Ureter (tissue), 1 donor: Measurements from ENCODE around the gene GLE1. TPM values are rescaled to one million over a fixed set of nuclear protein-coding genes. Genes with fewer than 3 reads are reported as not detected.
A peak's percentile ranks its signal among the peaks of the same experiment; 100 is the strongest.

ENCODE experiments used
- DNase-seq: peaks from one replicate; pipeline ENCODE4 v3.0.0-alpha.2; 2020; ENCODE audit warnings: low spot score
- total RNA-seq: library from RNA; stranded (reverse); gene quantifications from one replicate; pipeline ENCODE4 v1.2.4, GENCODE V29; 2023
- donor health status: DM: yes; HTN: yes; CAD: no.

GLE1 gene, protein sequence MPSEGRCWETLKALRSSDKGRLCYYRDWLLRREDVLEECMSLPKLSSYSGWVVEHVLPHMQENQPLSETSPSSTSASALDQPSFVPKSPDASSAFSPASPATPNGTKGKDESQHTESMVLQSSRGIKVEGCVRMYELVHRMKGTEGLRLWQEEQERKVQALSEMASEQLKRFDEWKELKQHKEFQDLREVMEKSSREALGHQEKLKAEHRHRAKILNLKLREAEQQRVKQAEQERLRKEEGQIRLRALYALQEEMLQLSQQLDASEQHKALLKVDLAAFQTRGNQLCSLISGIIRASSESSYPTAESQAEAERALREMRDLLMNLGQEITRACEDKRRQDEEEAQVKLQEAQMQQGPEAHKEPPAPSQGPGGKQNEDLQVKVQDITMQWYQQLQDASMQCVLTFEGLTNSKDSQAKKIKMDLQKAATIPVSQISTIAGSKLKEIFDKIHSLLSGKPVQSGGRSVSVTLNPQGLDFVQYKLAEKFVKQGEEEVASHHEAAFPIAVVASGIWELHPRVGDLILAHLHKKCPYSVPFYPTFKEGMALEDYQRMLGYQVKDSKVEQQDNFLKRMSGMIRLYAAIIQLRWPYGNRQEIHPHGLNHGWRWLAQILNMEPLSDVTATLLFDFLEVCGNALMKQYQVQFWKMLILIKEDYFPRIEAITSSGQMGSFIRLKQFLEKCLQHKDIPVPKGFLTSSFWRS
- total RNA-seq, result 19.8 TPM

DNA sequence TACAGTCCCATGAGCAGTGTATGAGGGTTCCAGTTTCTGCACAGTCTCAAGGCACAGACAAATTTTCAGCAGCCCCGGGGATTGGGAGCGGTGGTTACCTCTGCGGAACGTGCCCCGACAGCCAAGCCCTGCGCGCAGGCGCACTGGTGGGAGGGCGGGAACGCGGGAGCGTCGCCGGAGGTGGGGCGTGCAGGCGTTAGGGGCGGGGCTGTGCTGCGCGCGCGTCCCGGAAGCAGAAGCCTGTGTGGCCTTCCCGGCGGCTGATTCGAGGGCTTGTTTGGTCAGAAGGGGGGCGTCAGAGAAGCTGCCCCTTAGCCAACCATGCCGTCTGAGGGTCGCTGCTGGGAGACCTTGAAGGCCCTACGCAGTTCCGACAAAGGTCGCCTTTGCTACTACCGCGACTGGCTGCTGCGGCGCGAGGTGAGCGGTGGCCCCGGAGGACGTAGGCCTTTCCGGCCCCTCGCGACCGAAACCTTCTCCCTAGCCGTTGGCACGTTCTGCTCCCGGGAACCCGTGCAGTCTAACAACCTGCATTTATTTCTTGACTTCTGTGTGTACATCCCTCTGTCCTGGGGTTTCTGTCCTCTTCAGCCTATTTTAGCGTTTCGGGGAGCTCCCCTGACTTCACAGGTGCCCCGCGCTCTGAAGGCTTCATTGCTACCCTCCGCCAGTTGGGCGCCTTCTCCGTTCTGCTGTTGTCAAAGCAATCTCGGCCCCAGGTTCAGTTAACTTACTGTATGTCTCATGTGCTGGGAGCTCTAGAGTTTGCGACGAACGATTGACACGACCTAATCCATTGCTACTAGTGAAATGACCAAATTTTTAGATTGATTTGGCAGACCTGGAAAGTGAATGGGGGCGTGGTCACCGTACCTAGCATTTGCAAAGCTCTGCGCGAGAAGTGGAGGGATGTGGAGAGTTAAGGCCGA, at the start of gene GLE1:
Gene GLE1 (plus strand): TSS at position 235 of the 929 bp plus-strand sequence. CDS start 87 bp downstream, at position 322.
- DNase-seq, result peak; percentile 95

DNA sequence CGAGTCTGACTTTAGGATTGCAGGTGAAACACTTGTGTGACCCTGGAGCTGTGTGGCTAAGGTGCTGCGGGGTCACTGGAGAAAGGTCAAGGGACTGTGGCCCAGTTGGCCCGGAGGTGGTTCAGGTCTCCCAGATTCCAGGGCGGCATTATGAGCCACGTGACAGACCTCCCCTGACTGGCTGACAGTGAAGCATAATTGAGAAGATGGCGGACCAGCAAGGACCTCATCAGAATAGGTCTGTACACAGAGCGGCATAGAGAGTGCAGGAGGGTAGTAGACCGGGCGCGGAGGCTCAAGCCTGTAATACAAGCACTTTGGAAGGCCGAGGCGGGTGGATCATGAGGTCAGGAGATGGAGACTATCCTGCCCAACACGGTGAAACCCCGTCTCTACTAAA, 49.5 kb upstream of the GLE1 start:
- DNase-seq, result no peak

DNA sequence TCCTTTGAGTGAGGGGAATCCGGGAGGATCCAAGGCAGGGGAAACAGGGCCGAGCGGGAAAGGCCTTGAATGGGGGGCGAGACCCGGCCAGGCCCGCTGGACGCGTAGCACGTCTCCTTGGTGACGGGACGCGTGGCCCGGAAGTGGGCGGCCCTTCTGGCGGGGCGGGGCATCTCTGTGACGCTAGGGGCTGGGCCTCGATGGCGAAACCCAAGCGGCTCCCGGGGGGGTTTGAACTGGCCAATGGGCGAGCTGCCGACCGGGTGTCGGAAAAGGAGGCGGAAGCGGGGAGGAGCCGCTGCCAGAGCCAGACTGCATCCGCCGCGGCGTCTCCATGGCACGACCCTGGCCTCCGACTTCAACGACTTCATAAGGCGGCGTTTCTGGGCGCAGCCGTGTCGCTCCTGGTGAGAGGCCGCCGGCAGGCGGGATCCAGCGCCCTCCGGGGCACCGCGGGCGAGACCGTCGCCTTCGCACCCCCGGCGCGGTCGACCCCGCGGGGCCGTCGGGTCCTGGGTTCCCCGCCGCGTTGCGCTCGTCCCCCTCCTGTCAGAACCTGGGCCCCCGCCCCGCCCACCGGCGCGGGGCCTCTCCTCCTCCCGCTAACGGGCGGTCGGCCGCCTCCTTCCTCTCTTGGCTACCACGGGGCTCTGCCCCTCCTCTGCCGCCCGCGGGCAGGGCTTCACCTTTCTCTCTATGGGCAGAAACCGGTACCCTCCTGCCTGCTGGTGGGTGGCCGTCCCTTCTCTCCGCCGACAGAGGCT, 48.5 kb upstream of the GLE1 start, which contains the start of gene ODF2:
Gene ODF2 (plus strand): TSS at position 158 of the 764 bp plus-strand sequence. CDS start 86 bp downstream, at position 244.
- peak; percentile 99 for DNase-seq

DNA sequence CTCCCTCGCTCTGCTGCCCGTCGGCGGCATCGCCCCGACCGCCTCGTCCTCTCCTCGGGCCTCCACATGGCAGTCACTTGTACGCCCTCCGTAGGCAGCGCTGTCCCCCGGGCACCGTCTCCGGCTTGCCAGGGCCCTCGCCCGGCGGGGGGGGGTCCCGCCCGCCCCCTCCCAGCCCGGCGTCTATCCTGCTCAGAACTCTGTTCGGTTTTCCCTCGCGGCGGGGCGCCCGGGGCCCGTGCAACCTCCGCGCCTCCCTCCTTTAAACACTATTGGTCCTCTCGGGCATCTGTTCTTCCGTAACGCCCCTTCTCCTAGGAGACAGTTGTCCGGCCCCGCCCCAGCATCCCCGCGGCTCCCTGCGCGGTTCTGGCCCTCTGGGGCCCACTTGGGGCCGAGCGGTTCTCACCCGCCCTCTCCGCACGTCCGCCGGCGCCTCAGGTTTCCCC, 47.9 kb upstream of the GLE1 start:
- DNase-seq, result peak; percentile 69

DNA sequence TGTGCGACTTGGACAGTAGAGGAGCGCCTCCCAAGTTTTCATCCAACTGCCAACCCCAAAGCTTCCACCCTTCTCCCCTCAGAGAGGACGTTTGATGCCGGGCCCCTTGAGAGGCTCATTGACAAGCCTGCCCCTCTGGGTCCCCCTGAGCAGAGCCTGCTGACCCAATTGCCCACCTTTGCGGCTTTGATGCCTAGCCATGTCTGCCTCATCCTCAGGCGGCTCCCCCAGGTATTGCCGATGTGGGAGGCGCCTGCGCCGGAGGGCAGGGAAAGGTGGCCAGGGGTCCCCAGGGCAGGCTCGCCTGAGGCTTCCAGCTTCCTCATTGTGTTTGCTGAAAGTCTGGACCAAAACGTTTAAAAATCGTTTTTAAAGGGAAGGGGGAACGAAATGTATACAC, 47.3 kb upstream of the GLE1 start:
- DNase-seq, result no peak

DNA sequence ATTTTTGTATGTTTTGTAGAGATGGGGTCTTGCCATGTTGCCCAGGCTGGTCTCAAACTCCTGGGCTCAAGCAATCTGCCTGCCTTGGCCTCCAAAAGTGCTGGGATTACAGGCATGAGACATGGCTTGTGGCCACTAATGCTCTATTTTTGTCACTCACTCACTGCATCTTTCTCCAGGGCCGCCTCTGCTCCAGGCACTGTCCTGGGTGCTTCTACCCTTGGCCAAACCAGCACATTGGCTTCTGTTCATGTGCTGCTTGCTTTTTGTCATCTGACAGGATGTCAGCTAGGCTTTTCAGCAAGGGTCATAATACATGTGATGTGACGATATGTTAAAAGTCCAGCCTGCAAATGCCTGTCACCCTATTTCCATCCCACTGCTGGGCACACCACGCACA, 45.5 kb upstream of the GLE1 start:
- no peak for DNase-seq

DNA sequence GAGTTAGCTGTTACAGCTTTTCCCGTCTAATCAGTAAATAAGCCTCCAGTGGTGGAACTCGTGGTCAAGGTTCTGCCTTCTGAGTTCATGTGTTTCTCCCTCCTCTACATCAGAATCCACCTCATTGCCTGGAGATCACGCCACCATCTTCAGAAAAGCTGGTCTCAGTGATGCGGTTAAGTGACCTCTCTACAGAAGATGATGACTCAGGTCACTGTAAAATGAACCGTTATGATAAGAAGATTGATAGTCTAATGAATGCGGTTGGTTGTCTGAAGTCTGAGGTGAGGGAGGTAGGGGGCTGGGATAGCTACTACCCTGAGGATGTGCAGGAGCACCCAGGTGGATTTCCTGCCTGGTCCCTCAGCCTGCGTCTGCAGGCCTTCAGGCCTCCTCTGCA, 35.4 kb upstream of the GLE1 start:
- DNase-seq, result no peak

DNA sequence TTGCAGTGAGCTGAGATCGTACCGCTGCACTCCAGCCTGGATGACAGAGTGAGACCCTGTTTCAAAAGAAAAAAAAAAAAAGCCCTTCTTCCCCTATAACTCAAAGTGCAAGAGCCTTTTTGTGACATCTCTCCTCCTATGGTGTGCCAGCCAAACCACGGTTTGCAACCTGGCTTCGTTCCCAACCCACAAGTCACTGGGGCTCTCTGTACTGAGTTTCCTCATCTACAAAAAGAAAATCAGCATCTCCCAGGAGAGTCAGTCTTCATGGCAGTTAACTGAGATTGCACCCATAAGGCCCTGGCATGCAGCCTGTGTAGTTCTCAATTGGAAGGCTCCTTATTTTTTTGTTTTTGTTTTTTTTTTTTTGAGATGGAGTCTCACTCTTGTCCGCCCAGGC, 34.0 kb upstream of the GLE1 start:
- no peak for DNase-seq

DNA sequence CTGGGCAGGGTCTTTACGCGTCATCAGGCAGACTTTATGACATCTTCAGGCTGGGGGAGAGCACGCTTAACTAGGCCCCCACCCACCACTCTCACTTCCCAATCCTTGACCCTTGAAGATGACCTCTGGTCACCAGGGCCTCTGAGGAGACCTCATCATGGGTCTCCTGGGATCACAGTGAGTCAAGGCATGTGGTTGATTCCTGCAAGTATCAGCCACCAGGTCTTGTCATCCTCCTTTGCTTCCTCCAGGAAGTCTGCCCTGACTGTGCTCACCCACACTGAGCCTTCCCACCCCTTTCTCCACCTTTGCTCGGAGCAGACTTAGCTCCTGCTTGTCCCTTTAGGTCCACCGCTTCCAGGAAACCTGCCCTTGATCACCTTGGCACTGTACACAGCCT, 31.4 kb upstream of the GLE1 start:
- no peak for DNase-seq

DNA sequence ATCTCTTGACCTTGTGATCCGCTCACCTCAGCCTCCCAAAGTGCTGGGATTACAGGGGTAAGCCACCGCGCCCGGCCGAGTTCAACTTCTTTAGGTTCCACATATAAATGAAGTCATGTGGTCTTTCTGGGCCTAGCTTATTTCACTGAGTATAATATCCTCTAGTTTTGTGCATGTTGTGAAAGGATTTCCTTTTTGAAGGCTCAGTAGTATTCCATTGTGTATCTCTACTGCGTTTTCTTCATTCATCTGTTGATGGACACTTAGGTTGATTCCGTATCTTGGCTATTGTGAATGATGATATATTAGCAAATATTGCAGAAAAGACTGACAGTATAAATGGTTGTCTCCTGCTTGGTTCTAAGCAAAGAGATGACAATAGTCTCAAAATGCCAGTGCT, 28.7 kb upstream of the GLE1 start:
- DNase-seq, result no peak

DNA sequence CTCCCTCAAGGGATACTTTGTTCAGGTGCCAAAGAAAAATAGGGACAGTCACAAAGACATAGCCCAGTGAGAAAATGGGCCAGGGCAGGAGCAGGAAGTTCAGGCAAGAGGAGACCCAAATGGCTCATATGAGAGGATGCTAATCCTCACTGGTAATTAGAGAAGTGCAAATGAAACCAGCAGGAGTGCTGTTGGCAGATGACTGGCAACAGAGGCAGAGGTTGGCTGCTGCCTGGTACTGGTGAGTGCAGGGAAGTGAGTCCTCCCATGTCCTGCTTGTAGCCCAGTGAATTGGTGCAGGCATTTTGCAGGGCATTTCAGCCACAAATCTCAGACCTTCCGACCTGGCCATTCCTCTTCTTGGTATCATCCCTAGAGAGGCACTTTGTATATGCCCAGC, 25.3 kb upstream of the GLE1 start:
- no peak for DNase-seq

DNA sequence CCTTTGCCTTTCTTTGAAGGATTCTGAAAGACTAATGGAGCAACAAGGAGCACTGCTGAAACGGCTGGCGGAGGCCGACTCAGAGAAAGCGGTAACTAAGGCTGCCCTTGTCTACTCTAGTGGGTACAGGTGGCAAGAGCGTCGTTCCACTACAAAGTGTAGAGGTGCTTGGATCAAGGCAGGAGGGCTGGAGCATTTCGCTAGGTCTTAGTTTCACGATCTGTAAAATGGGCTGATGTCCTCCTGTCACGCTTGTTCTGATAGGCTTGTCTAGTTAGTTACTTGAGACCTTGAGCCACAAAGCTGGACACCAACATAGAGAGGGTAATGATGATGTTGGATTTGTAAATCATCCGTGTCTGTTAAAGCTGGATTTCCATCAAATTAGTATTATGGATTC, 23.0 kb upstream of the GLE1 start:
- no peak for DNase-seq

DNA sequence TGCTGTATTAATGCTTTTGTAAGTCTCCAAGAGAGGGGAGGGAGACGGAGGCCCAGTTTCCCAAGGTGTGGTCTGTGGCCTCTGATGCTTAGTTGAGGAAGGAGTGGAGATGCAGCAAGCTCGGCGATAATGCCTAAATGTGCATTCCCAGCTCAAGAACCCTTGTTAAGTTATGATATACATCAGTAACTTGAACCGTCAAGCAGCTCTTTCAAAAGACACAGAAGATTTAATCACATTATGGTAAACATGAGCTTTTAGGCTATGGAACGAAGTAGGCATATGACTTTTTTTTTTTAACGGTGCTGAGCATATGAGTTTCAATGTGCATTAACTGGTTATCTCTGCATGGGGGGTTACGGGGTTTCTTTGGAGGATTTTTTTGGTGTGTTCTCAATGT, 22.3 kb upstream of the GLE1 start:
- no peak for DNase-seq

DNA sequence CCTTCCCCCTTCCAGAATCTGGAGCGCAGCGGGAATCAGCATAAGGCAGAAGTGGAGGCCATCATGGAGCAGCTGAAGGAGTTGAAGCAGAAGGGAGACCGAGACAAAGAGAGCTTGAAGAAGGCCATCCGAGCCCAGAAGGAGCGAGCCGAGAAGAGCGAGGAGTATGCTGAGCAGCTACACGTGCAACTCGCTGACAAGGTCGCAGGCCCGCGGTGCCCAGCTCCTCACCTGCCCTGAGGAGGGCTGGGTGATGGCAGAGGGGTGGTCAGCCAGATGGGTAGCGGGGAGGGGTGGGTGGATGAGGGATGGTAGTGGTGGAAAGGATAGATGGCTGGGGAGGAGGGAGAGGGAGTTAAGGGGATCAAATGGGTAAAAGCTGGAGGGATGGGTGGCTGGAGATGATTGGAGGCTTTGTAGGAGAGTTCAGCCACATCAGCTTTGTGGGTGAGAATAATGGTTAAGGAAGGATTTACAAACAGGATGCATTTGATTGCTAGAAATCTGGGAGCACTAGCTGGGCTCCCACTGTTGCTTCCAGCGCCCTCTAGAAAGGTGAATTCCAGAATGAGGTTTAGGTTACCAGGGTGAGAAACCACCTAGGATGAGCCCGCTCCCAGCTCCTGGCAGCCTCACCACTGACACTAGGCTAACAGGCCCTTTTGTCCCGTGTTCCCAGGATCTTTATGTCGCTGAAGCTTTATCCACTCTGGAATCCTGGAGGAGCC, 19.7 kb upstream of the GLE1 start:
- no peak for DNase-seq

DNA sequence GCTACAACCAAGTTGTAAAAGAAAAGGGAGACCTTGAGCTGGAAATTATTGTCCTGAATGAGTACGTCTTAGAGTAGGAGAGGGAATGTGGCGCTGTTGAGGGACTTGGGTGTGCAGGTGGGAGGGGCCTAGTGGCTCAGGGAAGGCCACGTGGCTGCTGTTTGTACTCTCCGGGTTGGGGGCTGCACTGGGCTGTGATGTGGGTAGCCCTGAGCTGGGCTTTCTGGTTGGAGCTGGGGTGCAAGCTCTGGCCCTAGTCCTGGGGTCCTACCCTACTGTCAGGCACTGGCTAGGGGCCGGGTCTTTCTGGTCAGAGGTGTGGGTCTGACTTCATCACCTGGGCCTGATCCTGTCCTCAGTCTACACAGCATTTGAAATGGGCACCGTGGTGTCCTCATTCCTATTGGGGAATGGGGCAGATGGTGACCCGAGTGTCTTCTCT, 19.1 kb upstream of the GLE1 start:
- DNase-seq, result no peak

DNA sequence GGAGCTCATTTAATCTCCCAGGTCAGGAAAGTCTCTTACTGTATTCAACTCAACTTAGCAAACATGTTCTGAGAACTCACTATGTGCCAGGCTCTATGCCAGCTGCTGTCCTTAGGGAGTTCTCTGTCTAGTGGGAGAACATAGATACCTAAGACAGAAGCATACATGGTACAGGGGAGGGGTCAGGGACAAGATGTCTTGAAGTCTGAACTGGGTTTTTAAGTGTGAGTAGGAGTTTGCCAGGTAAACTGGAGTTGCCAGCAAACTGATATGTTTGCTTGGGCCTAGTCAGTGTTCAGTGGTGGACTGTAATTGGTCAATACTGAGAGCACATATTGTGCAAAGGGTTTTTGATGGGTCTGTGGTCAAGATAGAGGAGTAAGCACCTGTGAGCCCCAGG, 18.3 kb upstream of the GLE1 start:
- DNase-seq, result no peak

DNA sequence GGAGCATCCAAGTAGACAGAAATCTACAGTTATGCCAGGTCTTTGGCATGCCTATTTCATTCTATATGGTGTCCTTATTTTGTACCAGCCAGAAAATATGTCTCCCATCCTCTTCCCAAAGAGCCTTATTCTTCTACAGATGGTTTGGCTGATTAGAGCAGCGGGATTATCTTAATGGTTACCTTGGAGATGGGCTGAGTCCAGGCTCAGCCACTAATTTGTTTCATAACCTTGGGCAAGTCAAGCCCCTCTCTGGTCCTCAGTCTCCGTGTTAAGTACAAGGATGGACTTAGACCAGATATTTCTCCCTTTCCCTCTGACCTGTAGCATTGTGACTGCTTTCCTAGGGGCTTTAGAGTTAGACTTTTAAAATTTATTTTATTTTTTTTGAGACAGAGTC, 11.1 kb upstream of the GLE1 start:
- DNase-seq, result no peak

DNA sequence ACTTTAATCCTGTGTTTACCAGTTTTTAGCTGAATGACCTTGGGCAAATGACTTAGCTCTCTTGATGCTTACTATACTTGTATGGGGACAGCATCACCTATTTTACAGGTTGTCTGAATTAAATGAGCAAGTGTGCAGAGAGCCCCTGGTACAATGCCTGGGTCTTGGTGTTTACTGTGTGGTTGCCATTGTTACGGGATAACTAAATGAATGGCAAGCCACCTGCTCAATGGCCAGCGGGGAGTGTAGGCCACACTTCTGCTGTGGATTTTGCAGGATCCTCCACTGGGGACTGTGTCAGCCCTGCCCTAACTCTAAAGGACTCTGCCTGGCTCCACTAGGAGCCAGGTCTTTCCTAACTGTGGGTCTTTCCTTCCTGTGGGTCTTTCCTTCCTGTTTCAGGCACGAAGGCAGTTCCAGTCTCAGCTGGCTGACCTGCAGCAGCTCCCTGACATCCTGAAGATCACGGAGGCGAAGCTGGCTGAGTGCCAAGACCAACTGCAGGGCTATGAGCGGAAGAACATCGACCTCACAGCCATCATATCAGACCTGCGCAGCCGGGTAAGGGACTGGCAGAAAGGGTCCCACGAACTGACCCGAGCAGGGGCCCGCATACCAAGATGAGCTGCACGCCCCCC, 10.3 kb upstream of the GLE1 start:
- peak; percentile 57 for DNase-seq

DNA sequence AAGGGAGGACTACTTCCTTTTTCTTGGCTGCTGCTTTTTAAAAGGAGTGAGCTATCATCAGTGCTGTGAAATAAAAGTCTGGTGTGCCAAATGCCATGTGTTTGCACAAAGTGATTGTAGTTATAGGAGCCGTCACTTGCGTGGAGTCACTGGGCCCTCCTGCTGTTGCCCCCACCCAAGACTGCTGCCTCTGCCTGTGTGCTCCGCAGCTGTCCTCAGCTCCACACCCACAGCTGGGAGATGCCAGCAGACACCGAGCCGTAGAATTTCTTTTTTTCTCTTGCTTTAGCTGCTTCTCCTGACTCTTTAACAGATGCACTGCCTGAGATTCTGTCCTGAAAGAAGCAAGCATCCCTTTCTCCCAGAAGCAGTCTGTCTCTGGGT, 9.8 kb upstream of the GLE1 start:
- no peak for DNase-seq

DNA sequence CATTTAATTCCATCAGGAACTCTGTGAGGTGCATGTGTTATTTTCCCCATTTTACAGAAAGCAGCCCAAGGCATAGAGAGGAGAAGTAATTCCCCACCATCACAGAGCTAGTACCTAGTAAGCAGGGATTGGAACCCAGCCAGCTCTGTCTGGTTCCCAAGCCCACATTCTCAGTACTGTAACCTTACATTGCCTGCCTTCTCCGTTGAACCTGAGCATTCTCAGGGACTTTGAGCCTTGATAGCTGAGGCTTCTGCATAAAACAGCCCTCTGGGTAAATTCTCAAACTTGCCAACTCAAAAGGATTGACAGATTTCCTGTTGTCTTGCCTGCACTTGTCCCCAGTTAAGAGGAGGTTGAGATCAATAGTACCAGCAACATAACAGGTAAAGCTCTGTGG, 9.2 kb upstream of the GLE1 start:
- no peak for DNase-seq
